H1 (cell line): Measurements from ENCODE around the gene PAFAH1B1. TPM values are rescaled to one million over a fixed set of nuclear protein-coding genes. Genes with fewer than 3 reads are reported as not detected.

Source experiments
- microRNA-seq, 2 experiments: library from miRNA; unstranded; fragments of <30 nt; microRNA quantifications; one replicate each; pipeline versions ENCODE4 to v1.2.0, GENCODE V29; 2016 to 2020; ENCODE audit warnings: borderline microRNAs expressed in 2 of 2, borderline number of aligned reads in 2 of 2, borderline replicate concordance in 1 of 2
- polyA plus RNA-seq, 7 experiments: library from polyadenylated mRNA; depleted of rRNA in 3 of 7; stranded (reverse) in 5 of 7; unstranded in 2 of 7; fragments of >200 nt in 5 of 7; fragments of 200-250 nt in 2 of 7; gene quantifications; 1 replicate in 5 of 7; 2 replicates in 1 of 7; 4 replicates in 1 of 7; pipeline versions ENCODE4 v1.2.1 to v1.2.3, GENCODE V29; 2011 to 2013; ENCODE audit warnings: missing spikeins in 2 of 7, mixed read lengths in 2 of 7
- small RNA-seq: library from polyadenylated mRNA; stranded (forward); fragments of <200 nt; extraction: miRNeasy Mini kit (QIAGEN cat#:217004); gene quantifications from one replicate; pipeline ENCODE3, GENCODE V24; 2013; ENCODE audit not compliant: insufficient read depth
- total RNA-seq: library from RNA; stranded (reverse); fragmentation: NEBNext Ultra II Directional; extraction: Animal tissue kit (Norgen Biotek cat#: 25700); gene quantifications from 2 replicates; pipeline ENCODE4 v1.2.1, GENCODE V29; 2021

The PAFAH1B1 gene
- total and polyA plus RNA-seq, 2 of the 8 experiments (the other 6 are each of a cell fraction or from before 2014, with no cell fraction given): 42.0 to 152 TPM

Small RNA genes within 50 kb of the gene (microRNA-seq; reads per million reads assigned to microRNA genes)
- 0 reads per million in 2 experiments for gene MIR6776

Small RNA genes within 50 kb of the gene (small RNA-seq; reads per million reads assigned to genes)
- gene MIR6776: not detected
- not detected for gene RN7SL608P

Other genes with a start within 250 kb of the PAFAH1B1 start
- gene MNT, start 192.6 kb upstream of the PAFAH1B1 start, total RNA-seq: 16.3 and 17.3 TPM in 2 replicates
- gene MNT, start 192.6 kb upstream of the PAFAH1B1 start, polyA plus RNA-seq (2011; rRNA removed): 5.0 and 9.0 TPM in 2 replicates
- 58.1 and 59.4 TPM in 2 replicates for gene METTL16, start 81.8 kb upstream of the PAFAH1B1 start, total RNA-seq
- 22.1 and 22.8 TPM in 2 replicates for gene METTL16, start 81.8 kb upstream of the PAFAH1B1 start, polyA plus RNA-seq (2011; rRNA removed)
- gene CLUH, start 118.1 kb downstream of the PAFAH1B1 start, total RNA-seq: 93.6 and 98.6 TPM in 2 replicates
- gene CLUH, start 118.1 kb downstream of the PAFAH1B1 start, polyA plus RNA-seq (2011; rRNA removed): 33.6 and 46.8 TPM in 2 replicates
- gene CCDC92B, start 156.0 kb downstream of the PAFAH1B1 start, total RNA-seq: 11.9 and 12.1 TPM in 2 replicates
- 5.5 and 9.0 TPM in 2 replicates for gene CCDC92B, start 156.0 kb downstream of the PAFAH1B1 start, polyA plus RNA-seq (2011; rRNA removed)
- gene RAP1GAP2, start 202.8 kb downstream of the PAFAH1B1 start, total RNA-seq: 63.4 and 63.8 TPM in 2 replicates
- 24.0 and 28.9 TPM in 2 replicates for gene RAP1GAP2, start 202.8 kb downstream of the PAFAH1B1 start, polyA plus RNA-seq (2011; rRNA removed)